Thyroid gland (tissue), 4 donors: ENCODE measurements around the gene SOX21. TPM values are rescaled to one million over a fixed set of nuclear protein-coding genes. Genes with fewer than 3 reads are reported as not detected.

ENCODE experiments used
- DNase-seq, 2 donors: peaks; one replicate each; pipeline ENCODE4 v3.0.0-alpha.2; 2019
- H3K27ac ChIP-seq, 3 donors: fragments of 200-600 bp; sonication (generic); 1 replicate in 2 of 3; 2 replicates in 1 of 3; pipeline ENCODE4 v1.5.1; 2016 to 2019; ENCODE audit warnings: mild to moderate bottlenecking in 1 of 3, moderate library complexity in 1 of 3
- H3K27me3 ChIP-seq: fragments of 200-600 bp; sonication (generic); one replicate; pipeline ENCODE4 v1.5.1; 2019
- H3K36me3 ChIP-seq, 2 donors: fragments of 200-600 bp; sonication (generic); one replicate each; pipeline ENCODE4 v1.5.1; 2016 to 2019
- H3K4me1 ChIP-seq, 2 donors: fragments of 200-600 bp; sonication (generic); one replicate each; pipeline ENCODE4 v1.5.1; 2017 to 2019
- H3K4me3 ChIP-seq, 3 donors: fragments of 200-600 bp; sonication (generic); replicated peaks in 1 of 3; 1 replicate in 2 of 3; 2 replicates in 1 of 3; pipeline ENCODE4 v1.5.1; 2016; ENCODE audit warnings: mild to moderate bottlenecking in 1 of 3
- H3K9me3 ChIP-seq: fragments of 200-600 bp; sonication (generic); one replicate; pipeline ENCODE4 v1.5.1; 2017
- CTCF ChIP-seq, 6 experiments: fragments of 200-600 bp in 3 of 6; fragments of 450-650 bp in 3 of 6; sonication (generic) in 3 of 6; IDR thresholded peaks; one replicate each; pipeline ENCODE4 v1.5.1; 2016 to 2019; ENCODE audit warnings: antibody characterized with exemption in 6 of 6, mild to moderate bottlenecking in 2 of 6, inconsistent platforms in 1 of 6, moderate library complexity in 1 of 6
- POLR2A ChIP-seq, 2 donors: fragments of 450-650 bp; IDR thresholded peaks; one replicate each; pipeline ENCODE4 v1.6.1; 2017; ENCODE audit warnings: antibody characterized with exemption in 2 of 2, mild to moderate bottlenecking in 2 of 2, moderate library complexity in 1 of 2
- WGBS, 2 donors: methylation state at CpG; one replicate each; pipeline ENCODE4 v1.1.5; 2017; 5-methylcytosine and 5-hydroxymethylcytosine counted together
- intact Hi-C: fragments of 100-400 bp; cut with DNase I; formaldehyde crosslinking; loops from one replicate; pipeline ENCODE4 v1.15.1; 2023
- total RNA-seq, 4 donors: library from RNA; depleted of rRNA; stranded (reverse); fragments of >200 nt; gene quantifications; one replicate each; pipeline ENCODE4 v1.2.3, GENCODE V29; 2016

Gene SOX21
- total RNA-seq, 4 donors from 2014 or later = 0.20 to 0.22 TPM; not detected in 2

GRCh38 chr13:94673851-94674250 is 38.5 kb downstream of the SOX21 start:
- H3K4me3 ChIP-seq = no peak overlapping the region
- H3K9me3 ChIP-seq = no peaks in the 10 kb centered on the region
- no peaks in the 10 kb centered on the region for H3K27me3 ChIP-seq
- peak in 1 of 2 donors; percentile 4 for DNase-seq
- TF ChIP-seq POLR2A (IDR thresholded peaks at IDR 0.05) (no peak), CTCF (IDR thresholded peaks at IDR 0.05) (no peak)
- no peak overlapping the region for H3K27ac ChIP-seq
- no peaks in the 10 kb centered on the region for H3K4me1 ChIP-seq
- WGBS, 2 donors = 37 to 63% methylated on average over 5 of the region's 5 CpGs
- H3K36me3 ChIP-seq = no peaks in the 10 kb centered on the region
- intact Hi-C loops = no loop called here

GRCh38 chr13:94672400-94672799 is 39.9 kb downstream of the SOX21 start:
- no peak overlapping the region for H3K27ac ChIP-seq
- H3K4me1 ChIP-seq = no peaks in the 10 kb centered on the region
- TF ChIP-seq CTCF (IDR thresholded peaks at IDR 0.05) (no peak), POLR2A (IDR thresholded peaks at IDR 0.05) (no peak)
- no peaks in the 10 kb centered on the region for H3K27me3 ChIP-seq
- H3K36me3 ChIP-seq = no peaks in the 10 kb centered on the region
- intact Hi-C loops = no loop called here
- H3K9me3 ChIP-seq = no peaks in the 10 kb centered on the region
- no peak for DNase-seq
- WGBS, 2 donors = 87% methylated on average over 2 of the region's 2 CpGs
- H3K4me3 ChIP-seq = no peak overlapping the region

DNA sequence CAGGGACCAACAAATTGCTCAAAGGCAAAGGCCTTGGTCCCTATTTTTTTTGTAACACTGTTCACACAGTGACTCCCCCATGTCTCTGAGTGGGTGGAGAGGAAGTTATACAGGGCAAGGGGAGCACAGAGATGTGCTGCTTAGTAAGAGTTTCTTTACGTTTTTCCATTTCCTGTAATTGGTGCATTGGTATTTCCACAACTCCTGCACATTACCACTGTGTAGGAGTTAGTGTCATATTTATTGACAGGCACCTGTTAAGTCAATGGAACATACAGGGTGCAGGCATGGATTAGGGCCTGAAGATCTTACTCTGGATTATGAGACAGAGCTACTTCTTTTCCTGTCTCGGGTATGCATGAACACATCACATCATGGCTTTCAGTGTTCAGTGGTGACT is 45.2 kb downstream of the SOX21 start:
- no peak overlapping the region for H3K4me3 ChIP-seq
- H3K36me3 ChIP-seq = no peaks in the 10 kb centered on the region
- no peaks in the 10 kb centered on the region for H3K9me3 ChIP-seq
- DNase-seq = no peak
- H3K27me3 ChIP-seq = no peaks in the 10 kb centered on the region
- no peak for TF ChIP-seq POLR2A (IDR thresholded peaks at IDR 0.05)
- no peak for TF ChIP-seq CTCF (IDR thresholded peaks at IDR 0.05)
- WGBS, 2 donors = 88% methylated on average over 2 of the region's 2 CpGs
- intact Hi-C loops = no loop called here
- no peaks in the 10 kb centered on the region for H3K4me1 ChIP-seq
- no peak overlapping the region for H3K27ac ChIP-seq

DNA sequence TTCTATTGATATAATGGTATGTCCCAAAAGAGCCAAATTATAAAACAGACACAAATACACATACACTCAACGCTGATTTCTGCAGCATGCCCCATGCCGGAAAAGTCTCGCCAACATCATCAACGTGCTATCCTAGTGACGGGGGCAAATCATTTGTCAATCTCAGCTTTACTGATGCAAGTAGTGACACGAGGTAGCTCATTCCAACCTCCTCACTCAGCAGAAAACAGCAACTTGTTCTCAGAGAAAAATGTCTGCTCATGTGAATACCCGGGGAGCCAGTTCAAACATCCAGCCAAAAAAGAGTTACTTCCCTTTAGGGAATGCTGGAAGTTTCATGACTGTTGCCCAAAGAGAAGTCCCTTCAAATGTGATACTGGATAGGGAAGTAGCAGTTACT is 46.3 kb downstream of the SOX21 start:
- intact Hi-C loops = no loop called here

GRCh38 chr13:94664889-94665288 is 47.5 kb downstream of the SOX21 start:
- DNase-seq = no peak
- H3K27ac ChIP-seq = no peak overlapping the region
- intact Hi-C loops = no loop called here
- no peaks in the 10 kb centered on the region for H3K36me3 ChIP-seq
- no peaks in the 10 kb centered on the region for H3K4me1 ChIP-seq
- TF ChIP-seq POLR2A (IDR thresholded peaks at IDR 0.05) (no peak), CTCF (IDR thresholded peaks at IDR 0.05) (no peak)
- 54 to 70% methylated on average over 7 of the region's 7 CpGs for WGBS, 2 donors
- no peaks in the 10 kb centered on the region for H3K9me3 ChIP-seq
- H3K27me3 ChIP-seq = no peaks in the 10 kb centered on the region
- no peak overlapping the region for H3K4me3 ChIP-seq

More for the DNA sequence above, 46.3 kb downstream of the SOX21 start:
- H3K36me3 ChIP-seq = no peaks in the 10 kb centered on the region
- H3K27me3 ChIP-seq = no peaks in the 10 kb centered on the region
- H3K9me3 ChIP-seq = no peaks in the 10 kb centered on the region
- no peak overlapping the region for H3K4me3 ChIP-seq
- no peak for TF ChIP-seq CTCF (IDR thresholded peaks at IDR 0.05)
- TF ChIP-seq POLR2A (IDR thresholded peaks at IDR 0.05) = no peak
- H3K4me1 ChIP-seq = no peaks in the 10 kb centered on the region
- no peak overlapping the region for H3K27ac ChIP-seq
- no peak for DNase-seq
- 85 to 90% methylated on average over 7 of the region's 7 CpGs for WGBS, 2 donors
